HL-60 (cell line): ENCODE results near the gene DNMT3A.

ENCODE experiments used
- CTCF ChIP-seq: IDR thresholded peaks from one replicate; pipeline ENCODE4 v1.5.1; 2011; ENCODE audit warnings: low read length, control low read depth, inconsistent platforms; ENCODE audit not compliant: insufficient read depth
- GABPA ChIP-seq: IDR thresholded peaks from 2 replicates; pipeline ENCODE4 v1.6.1; 2012; ENCODE audit warnings: low read depth
- POLR2AphosphoS5 ChIP-seq: IDR thresholded peaks from 2 replicates; pipeline ENCODE4 v1.6.1; 2012; ENCODE audit warnings: low read depth
- REST ChIP-seq: IDR thresholded peaks from 2 replicates; pipeline ENCODE4 v1.6.1; 2012; ENCODE audit warnings: low read depth; ENCODE audit not compliant: insufficient replicate concordance
- SPI1 ChIP-seq: IDR thresholded peaks from 2 replicates; pipeline ENCODE4 v1.6.1; 2012; ENCODE audit warnings: low read depth, mild to moderate bottlenecking, borderline replicate concordance

- no peak for TF ChIP-seq CTCF
- no peak for TF ChIP-seq REST
- TF ChIP-seq POLR2AphosphoS5 = no peak
- TF ChIP-seq SPI1 = no peak
- no peak for TF ChIP-seq GABPA
Measured at GRCh38 chr2:25378731-25379490, 37.2 kb upstream of the DNMT3A start.
